K562 (cell line): Measurements from ENCODE around the gene SYNRG. TPM values are rescaled to one million over a fixed set of nuclear protein-coding genes. Genes with fewer than 3 reads are reported as not detected.

Source experiments
- DACH1 ChIP-seq: fragments of 450-650 bp; IDR thresholded peaks from 2 replicates; pipeline ENCODE4 v1.6.1; 2018; ENCODE audit not compliant: partially characterized antibody
- RERE ChIP-seq: sonication (generic); formaldehyde crosslinking; IDR thresholded peaks from 2 replicates; pipeline ENCODE4 v1.8.0; 2023; ENCODE audit warnings: missing genetic modification reagents, mild to moderate bottlenecking, borderline replicate concordance
- SMC3 ChIP-seq: conservative IDR thresholded peaks from 2 replicates; pipeline ENCODE4 v1.6.1; 2011; ENCODE audit warnings: low read depth, low read length, improper control_type of control experiment; ENCODE audit not compliant: insufficient read depth
- ZNF644 ChIP-seq: fragments of 200-800 bp; sonication (Bioruptor generic); IDR thresholded peaks from 2 replicates; pipeline ENCODE4 v1.6.1; 2016; ENCODE audit warnings: low read depth, missing genetic modification characterization, missing compliant biosample characterization
- polyA plus RNA-seq, 8 experiments: library from polyadenylated mRNA; depleted of rRNA in 4 of 8; stranded (reverse) in 5 of 8; unstranded in 3 of 8; fragments of >200 nt; fragmentation: Nextera tagmentation in 2 of 8; fragmentation: Illumina TruSeq in 1 of 8; extraction: Ambion mirVana in 2 of 8; extraction: Trizol in 1 of 8; gene quantifications; 2 replicates each; pipeline versions ENCODE4 v1.2.1 to v1.2.3, GENCODE V29; 2011 to 2014; ENCODE audit warnings: inconsistent platforms in 1 of 8, missing spikeins in 1 of 8
- total RNA-seq, 7 experiments: library from RNA; depleted of rRNA in 6 of 7; stranded (reverse); fragments of >200 nt in 6 of 7; fragmentation: Illumina TruSeq in 2 of 7; extraction: Trizol in 2 of 7; gene quantifications; 2 replicates each; pipeline versions ENCODE4 v1.2.1 to v1.2.3, GENCODE V29; 2011 to 2021; ENCODE audit warnings: low replicate concordance in 1 of 7

Gene SYNRG
- total and polyA plus RNA-seq, 9 of the 15 experiments (the other 6 are each of a cell fraction or from before 2014, with no cell fraction given), result 2.9 to 28.2 (median 15.1) TPM

GRCh38 chr17:37570527-37571093 is 38.6 kb downstream of the SYNRG start (continued):
- TF ChIP-seq RERE (CRISPR knock-in tag), result no peak
- no peak for TF ChIP-seq DACH1
- no peak for TF ChIP-seq ZNF644 (tag)
- 0 out of 2 replicates have a peak, but pooled peaks have one; percentile 6 for TF ChIP-seq SMC3
